ENCODE results near the gene CPLANE1. TPM values are rescaled to one million over a fixed set of nuclear protein-coding genes. Genes with fewer than 3 reads are reported as not detected.

CPLANE1 gene
- total and polyA plus RNA-seq, 2 donors (not counting 1 experiment from before 2014, with no cell fraction given): 15.3 to 20.0 TPM

DNA sequence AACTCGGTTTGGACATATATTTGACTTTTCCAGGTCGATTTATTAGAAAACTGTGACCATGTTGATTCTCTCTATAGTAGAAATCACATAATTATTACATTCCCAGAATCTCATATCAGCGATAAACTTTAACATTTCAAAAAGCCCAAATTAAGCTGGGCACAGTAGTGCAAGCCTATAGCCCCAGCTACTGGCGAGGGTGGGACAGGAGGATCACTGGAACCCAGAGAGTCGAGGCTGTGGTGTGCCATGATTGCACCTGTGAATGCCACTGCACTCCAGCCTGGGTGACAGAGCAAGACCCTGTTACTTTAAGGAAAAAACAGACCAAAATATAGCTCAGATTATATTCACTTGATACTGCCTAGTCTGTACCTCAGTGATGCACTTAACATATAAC, 128.9 kb downstream of the CPLANE1 start:
- Histone ChIP-seq H3K36me3 (ENCODE audit: control insufficient read depth, insufficient read depth, low read length) (no peaks in the 10 kb centered on the region), H3K4me2 (ENCODE audit: extremely low read depth, insufficient read depth, low read length) (no peak overlapping the region), H3K27me3 (ENCODE audit: control insufficient read depth, insufficient read depth, low read length) (no peaks in the 10 kb centered on the region), H3K79me2 (ENCODE audit: control insufficient read depth, insufficient read depth, low read length) (no peaks in the 10 kb centered on the region), H3K9me3 (ENCODE audit: control insufficient read depth, insufficient read depth, low read depth, low read length) (no peaks in the 10 kb centered on the region), H3K27ac (ENCODE audit: insufficient read depth, low read length) (no peak overlapping the region), H3K4me1 (ENCODE audit: control insufficient read depth, extremely low read depth, insufficient read depth, low read length) (no peaks in the 10 kb centered on the region), H3K4me3 (replicated peaks in 1 of 4; ENCODE audit: control extremely low read depth in 1 of 4, insufficient read depth in 1 of 4, low read depth in 3 of 4, low read length in 4 of 4) (no peak overlapping the region), H3K9ac (ENCODE audit: insufficient read depth, low read length) (no peak overlapping the region), H4K20me1 (ENCODE audit: control insufficient read depth, extremely low read depth, insufficient read depth, low read length) (no peaks in the 10 kb centered on the region), H2AFZ (ENCODE audit: low read length) (no peak overlapping the region)
- TF ChIP-seq, protein P1, sequence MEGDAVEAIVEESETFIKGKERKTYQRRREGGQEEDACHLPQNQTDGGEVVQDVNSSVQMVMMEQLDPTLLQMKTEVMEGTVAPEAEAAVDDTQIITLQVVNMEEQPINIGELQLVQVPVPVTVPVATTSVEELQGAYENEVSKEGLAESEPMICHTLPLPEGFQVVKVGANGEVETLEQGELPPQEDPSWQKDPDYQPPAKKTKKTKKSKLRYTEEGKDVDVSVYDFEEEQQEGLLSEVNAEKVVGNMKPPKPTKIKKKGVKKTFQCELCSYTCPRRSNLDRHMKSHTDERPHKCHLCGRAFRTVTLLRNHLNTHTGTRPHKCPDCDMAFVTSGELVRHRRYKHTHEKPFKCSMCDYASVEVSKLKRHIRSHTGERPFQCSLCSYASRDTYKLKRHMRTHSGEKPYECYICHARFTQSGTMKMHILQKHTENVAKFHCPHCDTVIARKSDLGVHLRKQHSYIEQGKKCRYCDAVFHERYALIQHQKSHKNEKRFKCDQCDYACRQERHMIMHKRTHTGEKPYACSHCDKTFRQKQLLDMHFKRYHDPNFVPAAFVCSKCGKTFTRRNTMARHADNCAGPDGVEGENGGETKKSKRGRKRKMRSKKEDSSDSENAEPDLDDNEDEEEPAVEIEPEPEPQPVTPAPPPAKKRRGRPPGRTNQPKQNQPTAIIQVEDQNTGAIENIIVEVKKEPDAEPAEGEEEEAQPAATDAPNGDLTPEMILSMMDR (conservative IDR thresholded peaks at IDR 0.05 in 1 of 2, IDR thresholded peaks at IDR 0.05 in 1 of 2; ENCODE audit: low read depth in 1 of 2, low read length in 2 of 2): no peak
- no peak for TF ChIP-seq EZH2 (IDR thresholded peaks at IDR 0.05; ENCODE audit: low read length, missing control alignments)
- no peak for DNase-seq (ENCODE audit: low read depth in 2 of 2)

DNA sequence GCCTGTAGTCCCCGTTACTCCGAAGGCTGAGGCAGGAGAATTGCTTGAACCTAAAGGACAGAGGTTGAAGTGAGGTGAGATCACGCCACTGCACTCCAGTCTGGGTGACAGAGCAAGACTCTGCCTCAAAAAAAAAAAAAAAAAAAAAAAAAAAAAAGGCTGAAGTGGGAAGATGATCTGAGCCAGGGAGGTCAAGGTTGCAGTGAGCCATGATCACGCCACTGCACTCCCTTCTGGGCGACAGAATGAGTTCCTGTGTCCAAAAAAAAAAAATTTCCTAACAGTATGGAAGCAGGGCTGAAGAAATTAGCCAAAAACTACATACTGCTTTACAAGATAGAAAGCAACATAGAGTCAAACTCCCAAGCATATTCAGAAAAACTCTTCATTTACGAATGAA, 132.8 kb downstream of the CPLANE1 start:
- H3K36me3 ChIP-seq (ENCODE audit: control insufficient read depth, insufficient read depth, low read length): no peaks in the 10 kb centered on the region
- no peak for TF ChIP-seq EZH2 (IDR thresholded peaks at IDR 0.05; ENCODE audit: low read length, missing control alignments)
- TF ChIP-seq, protein P1 (conservative IDR thresholded peaks at IDR 0.05 in 1 of 2, IDR thresholded peaks at IDR 0.05 in 1 of 2; ENCODE audit: low read depth in 1 of 2, low read length in 2 of 2): no peak

DNA sequence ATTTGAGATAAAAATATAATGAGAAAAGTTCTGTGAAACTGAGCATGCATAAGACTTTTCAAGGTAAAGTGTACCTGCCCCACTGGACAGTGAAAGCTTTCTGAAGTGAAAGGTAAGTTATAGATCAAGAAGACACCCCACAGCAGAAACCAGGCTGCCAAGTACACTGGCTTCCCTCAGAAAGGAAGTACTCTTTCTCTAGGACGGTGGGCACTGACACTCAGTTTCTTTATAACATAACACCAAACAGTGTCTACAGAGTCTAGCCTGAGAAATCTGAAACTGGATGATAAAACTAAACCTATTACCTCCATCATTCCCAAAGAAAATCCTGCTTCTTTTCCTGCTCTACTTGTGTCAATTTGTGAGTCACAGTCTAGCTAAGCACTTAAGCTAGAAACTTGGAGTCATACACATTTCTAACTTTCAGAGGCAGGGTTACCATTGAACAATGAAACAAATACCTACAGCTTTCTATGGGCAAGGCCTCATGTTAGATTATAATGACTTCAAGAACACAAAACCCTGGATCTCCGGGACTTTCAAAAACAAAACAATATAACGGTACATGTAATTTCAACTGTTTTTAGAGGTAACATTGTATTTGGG, 136.7 kb downstream of the CPLANE1 start:
- no peaks in the 10 kb centered on the region for H3K36me3 ChIP-seq (ENCODE audit: control insufficient read depth, insufficient read depth, low read length)
- no peaks in the 10 kb centered on the region for H3K27me3 ChIP-seq (ENCODE audit: control insufficient read depth, insufficient read depth, low read length)
- H3K9me3 ChIP-seq (ENCODE audit: control insufficient read depth, insufficient read depth, low read depth, low read length): no peaks in the 10 kb centered on the region
- no peaks in the 10 kb centered on the region for H3K4me1 ChIP-seq (ENCODE audit: control insufficient read depth, extremely low read depth, insufficient read depth, low read length)
- H3K79me2 ChIP-seq (ENCODE audit: control insufficient read depth, insufficient read depth, low read length): no peaks in the 10 kb centered on the region
- H3K27ac ChIP-seq (ENCODE audit: insufficient read depth, low read length): no peak overlapping the region
- H3K4me3 ChIP-seq (replicated peaks in 1 of 4; ENCODE audit: control extremely low read depth in 1 of 4, insufficient read depth in 1 of 4, low read depth in 3 of 4, low read length in 4 of 4): no peak overlapping the region
- TF ChIP-seq EZH2 (IDR thresholded peaks at IDR 0.05; ENCODE audit: low read length, missing control alignments): no peak
- TF ChIP-seq, protein P1 (conservative IDR thresholded peaks at IDR 0.05 in 1 of 2, IDR thresholded peaks at IDR 0.05 in 1 of 2; ENCODE audit: low read depth in 1 of 2, low read length in 2 of 2): no peak
- no peak overlapping the region for H3K9ac ChIP-seq (ENCODE audit: insufficient read depth, low read length)
- no peak overlapping the region for H3K4me2 ChIP-seq (ENCODE audit: extremely low read depth, insufficient read depth, low read length)
- no peak overlapping the region for H2AFZ ChIP-seq (ENCODE audit: low read length)
- H4K20me1 ChIP-seq (ENCODE audit: control insufficient read depth, extremely low read depth, insufficient read depth, low read length): no peaks in the 10 kb centered on the region
- DNase-seq (ENCODE audit: low read depth in 2 of 2): peak in 1 of 2 donors; percentile 26

More for the DNA sequence above, 132.8 kb downstream of the CPLANE1 start:
- Histone ChIP-seq H3K27ac (ENCODE audit: insufficient read depth, low read length) (no peak overlapping the region), H4K20me1 (ENCODE audit: control insufficient read depth, extremely low read depth, insufficient read depth, low read length) (no peaks in the 10 kb centered on the region), H3K4me2 (ENCODE audit: extremely low read depth, insufficient read depth, low read length) (no peak overlapping the region), H2AFZ (ENCODE audit: low read length) (no peak overlapping the region), H3K79me2 (ENCODE audit: control insufficient read depth, insufficient read depth, low read length) (no peaks in the 10 kb centered on the region), H3K27me3 (ENCODE audit: control insufficient read depth, insufficient read depth, low read length) (no peaks in the 10 kb centered on the region), H3K4me3 (replicated peaks in 1 of 4; ENCODE audit: control extremely low read depth in 1 of 4, insufficient read depth in 1 of 4, low read depth in 3 of 4, low read length in 4 of 4) (no peak overlapping the region), H3K4me1 (ENCODE audit: control insufficient read depth, extremely low read depth, insufficient read depth, low read length) (no peaks in the 10 kb centered on the region), H3K9ac (ENCODE audit: insufficient read depth, low read length) (no peak overlapping the region), H3K9me3 (ENCODE audit: control insufficient read depth, insufficient read depth, low read depth, low read length) (no peaks in the 10 kb centered on the region)
- DNase-seq (ENCODE audit: low read depth in 2 of 2): no peak

Measured in fibroblast of lung (primary cell).